ENCODE measurements around the gene CBLB. TPM values are rescaled to one million over a fixed set of nuclear protein-coding genes. Genes with fewer than 3 reads are reported as not detected.

CBLB gene
- total RNA-seq, 1 experiment from 2014 or later = 26.2 TPM

DNA sequence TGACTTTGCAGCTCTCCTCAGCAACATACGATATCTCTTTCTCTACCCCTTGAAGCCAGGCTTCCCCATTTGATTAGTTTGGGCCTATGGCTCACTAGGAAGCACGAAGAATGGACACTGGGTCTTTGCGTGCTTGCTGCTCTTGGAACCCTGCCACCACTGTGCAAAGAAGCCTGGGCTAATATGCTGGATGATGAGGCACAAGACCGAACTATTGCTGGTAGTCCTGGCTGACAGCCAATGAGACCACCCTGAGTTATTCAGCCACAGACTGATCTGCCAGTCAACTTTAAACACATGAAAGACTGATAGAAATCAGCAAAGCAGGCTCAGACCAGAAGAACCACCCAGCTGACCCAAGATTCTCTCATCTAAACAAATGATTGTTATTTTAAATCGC is 250.3 kb downstream of the CBLB start:
- TF ChIP-seq, protein P1, sequence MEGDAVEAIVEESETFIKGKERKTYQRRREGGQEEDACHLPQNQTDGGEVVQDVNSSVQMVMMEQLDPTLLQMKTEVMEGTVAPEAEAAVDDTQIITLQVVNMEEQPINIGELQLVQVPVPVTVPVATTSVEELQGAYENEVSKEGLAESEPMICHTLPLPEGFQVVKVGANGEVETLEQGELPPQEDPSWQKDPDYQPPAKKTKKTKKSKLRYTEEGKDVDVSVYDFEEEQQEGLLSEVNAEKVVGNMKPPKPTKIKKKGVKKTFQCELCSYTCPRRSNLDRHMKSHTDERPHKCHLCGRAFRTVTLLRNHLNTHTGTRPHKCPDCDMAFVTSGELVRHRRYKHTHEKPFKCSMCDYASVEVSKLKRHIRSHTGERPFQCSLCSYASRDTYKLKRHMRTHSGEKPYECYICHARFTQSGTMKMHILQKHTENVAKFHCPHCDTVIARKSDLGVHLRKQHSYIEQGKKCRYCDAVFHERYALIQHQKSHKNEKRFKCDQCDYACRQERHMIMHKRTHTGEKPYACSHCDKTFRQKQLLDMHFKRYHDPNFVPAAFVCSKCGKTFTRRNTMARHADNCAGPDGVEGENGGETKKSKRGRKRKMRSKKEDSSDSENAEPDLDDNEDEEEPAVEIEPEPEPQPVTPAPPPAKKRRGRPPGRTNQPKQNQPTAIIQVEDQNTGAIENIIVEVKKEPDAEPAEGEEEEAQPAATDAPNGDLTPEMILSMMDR (IDR thresholded peaks at IDR 0.05; ENCODE audit: unreplicated experiment) = no peak
- intact Hi-C loops (cut with micrococcal nuclease; ENCODE audit: unreplicated experiment) = no loop called here
- CTCF ChIA-PET = no interaction called here

GRCh38 chr3:105616374-105617121 is 252.3 kb downstream of the CBLB start:
- TF ChIP-seq, protein P1 (IDR thresholded peaks at IDR 0.05; ENCODE audit: unreplicated experiment) = no peak
- no TSS peak for BruUV-seq (replicated peaks)
- intact Hi-C loops (cut with micrococcal nuclease; ENCODE audit: unreplicated experiment) = no loop called here

More for the DNA sequence above, 250.3 kb downstream of the CBLB start:
- Mint-ChIP-seq H3K4me3 (ENCODE audit: low read depth, unreplicated experiment) (no peak overlapping the region), H3K27ac (ENCODE audit: unreplicated experiment) (no peak overlapping the region), H3K27me3 (ENCODE audit: unreplicated experiment) (no peaks in the 10 kb centered on the region), H3K36me3 (ENCODE audit: insufficient read depth, unreplicated experiment) (no peaks in the 10 kb centered on the region), H3K4me1 (ENCODE audit: low read depth, unreplicated experiment) (peaks cover 9% of the 10 kb centered on the region), H3K9me3 (ENCODE audit: low read depth, unreplicated experiment) (no peaks in the 10 kb centered on the region)
- BruUV-seq (replicated peaks) = no TSS peak
- DNase-seq = no peak

GRCh38 chr3:105615814-105616213 is 253.0 kb downstream of the CBLB start:
- CTCF ChIA-PET = no interaction called here
- H3K4me1 Mint-ChIP-seq (ENCODE audit: low read depth, unreplicated experiment) = peaks cover 19% of the 10 kb centered on the region
- H3K27me3 Mint-ChIP-seq (ENCODE audit: unreplicated experiment) = no peaks in the 10 kb centered on the region
- intact Hi-C loops (cut with micrococcal nuclease; ENCODE audit: unreplicated experiment) = no loop called here
- no peak overlapping the region for H3K27ac Mint-ChIP-seq (ENCODE audit: unreplicated experiment)
- no peak overlapping the region for H3K4me3 Mint-ChIP-seq (ENCODE audit: low read depth, unreplicated experiment)
- TF ChIP-seq, protein P1 (IDR thresholded peaks at IDR 0.05; ENCODE audit: unreplicated experiment) = no peak
- H3K9me3 Mint-ChIP-seq (ENCODE audit: low read depth, unreplicated experiment) = no peaks in the 10 kb centered on the region
- no TSS peak for BruUV-seq (replicated peaks)
- DNase-seq = no peak
- peaks cover 6% of the 10 kb centered on the region for H3K36me3 Mint-ChIP-seq (ENCODE audit: insufficient read depth, unreplicated experiment)

More at GRCh38 chr3:105616374-105617121, 252.3 kb downstream of the CBLB start:
- Mint-ChIP-seq H3K4me3 (ENCODE audit: low read depth, unreplicated experiment) (no peak overlapping the region), H3K4me1 (ENCODE audit: low read depth, unreplicated experiment) (peaks cover 13% of the 10 kb centered on the region), H3K9me3 (ENCODE audit: low read depth, unreplicated experiment) (no peaks in the 10 kb centered on the region), H3K27me3 (ENCODE audit: unreplicated experiment) (no peaks in the 10 kb centered on the region), H3K27ac (ENCODE audit: unreplicated experiment) (no peak overlapping the region), H3K36me3 (ENCODE audit: insufficient read depth, unreplicated experiment) (peaks cover 2% of the 10 kb centered on the region)
- no peak for DNase-seq
- CTCF ChIA-PET = no interaction called here

GRCh38 chr3:105614288-105615030 is 254.4 kb downstream of the CBLB start:
- intact Hi-C loops (cut with micrococcal nuclease; ENCODE audit: unreplicated experiment) = no loop called here
- Mint-ChIP-seq H3K4me3 (ENCODE audit: low read depth, unreplicated experiment) (no peak overlapping the region), H3K27ac (ENCODE audit: unreplicated experiment) (no peak overlapping the region), H3K9me3 (ENCODE audit: low read depth, unreplicated experiment) (no peaks in the 10 kb centered on the region), H3K4me1 (ENCODE audit: low read depth, unreplicated experiment) (peaks cover 19% of the 10 kb centered on the region), H3K36me3 (ENCODE audit: insufficient read depth, unreplicated experiment) (peaks cover 6% of the 10 kb centered on the region), H3K27me3 (ENCODE audit: unreplicated experiment) (no peaks in the 10 kb centered on the region)
- no peak for DNase-seq
- CTCF ChIA-PET = no interaction called here
- BruUV-seq (replicated peaks) = no TSS peak
- TF ChIP-seq, protein P1 (IDR thresholded peaks at IDR 0.05; ENCODE audit: unreplicated experiment) = no peak
